Measurements from ENCODE around the gene PRKCB.

Gene PRKCB

GRCh38 chr16:24117680-24118079 lies 281.9 kb downstream of the PRKCB start:
- in situ Hi-C loops (cut with HindIII; ENCODE audit: low sequenced_read_pairs) = no loop called here

- in situ Hi-C loops (cut with HindIII; ENCODE audit: low sequenced_read_pairs) = no loop called here
Observed at GRCh38 chr16:24118126-24118821, 282.5 kb downstream of the PRKCB start.

- in situ Hi-C loops (cut with HindIII; ENCODE audit: low sequenced_read_pairs) = no loop called here
Observed at GRCh38 chr16:24119807-24120206, 284.0 kb downstream of the PRKCB start.

GRCh38 chr16:24123275-24123674 lies 287.5 kb downstream of the PRKCB start:
- in situ Hi-C loops (cut with HindIII; ENCODE audit: low sequenced_read_pairs) = no loop called here

- in situ Hi-C loops (cut with HindIII; ENCODE audit: low sequenced_read_pairs) = no loop called here
Observed at GRCh38 chr16:24124291-24124690, 288.5 kb downstream of the PRKCB start.

GRCh38 chr16:24125214-24125613 lies 289.4 kb downstream of the PRKCB start:
- in situ Hi-C loops (cut with HindIII; ENCODE audit: low sequenced_read_pairs) = no loop called here

- in situ Hi-C loops (cut with HindIII; ENCODE audit: low sequenced_read_pairs) = no loop called here
Observed at GRCh38 chr16:24129412-24129918, 293.7 kb downstream of the PRKCB start.

GRCh38 chr16:24130494-24131085 lies 294.8 kb downstream of the PRKCB start:
- in situ Hi-C loops (cut with HindIII; ENCODE audit: low sequenced_read_pairs) = no loop called here

- in situ Hi-C loops (cut with HindIII; ENCODE audit: low sequenced_read_pairs) = no loop called here
Observed at GRCh38 chr16:24131294-24131693, 295.5 kb downstream of the PRKCB start.

GRCh38 chr16:24132048-24132796 lies 296.4 kb downstream of the PRKCB start:
- in situ Hi-C loops (cut with HindIII; ENCODE audit: low sequenced_read_pairs) = no loop called here

GRCh38 chr16:24132797-24133155 lies 297.0 kb downstream of the PRKCB start:
- in situ Hi-C loops (cut with HindIII; ENCODE audit: low sequenced_read_pairs) = no loop called here

- in situ Hi-C loops (cut with HindIII; ENCODE audit: low sequenced_read_pairs) = no loop called here
Observed at GRCh38 chr16:24135624-24136565, 300.1 kb downstream of the PRKCB start.

- in situ Hi-C loops (cut with HindIII; ENCODE audit: low sequenced_read_pairs) = no loop called here
Observed at GRCh38 chr16:24138024-24138423, 302.2 kb downstream of the PRKCB start.

- in situ Hi-C loops (cut with HindIII; ENCODE audit: low sequenced_read_pairs) = no loop called here
Observed at GRCh38 chr16:24138575-24138974, 302.8 kb downstream of the PRKCB start.

- in situ Hi-C loops (cut with HindIII; ENCODE audit: low sequenced_read_pairs) = no loop called here
Observed at GRCh38 chr16:24139282-24139681, 303.5 kb downstream of the PRKCB start.

- in situ Hi-C loops (cut with HindIII; ENCODE audit: low sequenced_read_pairs) = loop anchor here (5.0 kb wide), 1 partner anchor 67 kb away; no protein-coding TSS in a partner anchor
Observed at GRCh38 chr16:24140730-24141129, 304.9 kb downstream of the PRKCB start.

GRCh38 chr16:24141466-24141865 lies 305.7 kb downstream of the PRKCB start:
- in situ Hi-C loops (cut with HindIII; ENCODE audit: low sequenced_read_pairs) = loop anchor here (5.0 kb wide), 1 partner anchor 66 kb away; no protein-coding TSS in a partner anchor

GRCh38 chr16:24141917-24142316 lies 306.1 kb downstream of the PRKCB start:
- in situ Hi-C loops (cut with HindIII; ENCODE audit: low sequenced_read_pairs) = loop anchor here (5.0 kb wide), 1 partner anchor 65 kb away; no protein-coding TSS in a partner anchor

GRCh38 chr16:24145927-24146326 lies 310.1 kb downstream of the PRKCB start:
- in situ Hi-C loops (cut with HindIII; ENCODE audit: low sequenced_read_pairs) = no loop called here

- in situ Hi-C loops (cut with HindIII; ENCODE audit: low sequenced_read_pairs) = no loop called here
Observed at GRCh38 chr16:24146518-24146917, 310.7 kb downstream of the PRKCB start.

- in situ Hi-C loops (cut with HindIII; ENCODE audit: low sequenced_read_pairs) = no loop called here
Observed at GRCh38 chr16:24149102-24149501, 313.3 kb downstream of the PRKCB start.

All from endothelial cell of hepatic sinusoid (primary cell).